Activated CD4-positive, alpha-beta T cell treated with anti-CD3 and anti-CD28 coated beads, Interleukin-2, amount 50 U/mL, for 48 hours (primary cell): ENCODE measurements around the gene PCDH17.

Source experiments
- DNase-seq, 2 experiments: peaks; one replicate each; pipeline ENCODE4 v3.0.0-alpha.2; 2020

The PCDH17 gene

GRCh38 chr13:57740719-57741118 lies 109.2 kb downstream of the PCDH17 start:
- no peak for DNase-seq

DNA sequence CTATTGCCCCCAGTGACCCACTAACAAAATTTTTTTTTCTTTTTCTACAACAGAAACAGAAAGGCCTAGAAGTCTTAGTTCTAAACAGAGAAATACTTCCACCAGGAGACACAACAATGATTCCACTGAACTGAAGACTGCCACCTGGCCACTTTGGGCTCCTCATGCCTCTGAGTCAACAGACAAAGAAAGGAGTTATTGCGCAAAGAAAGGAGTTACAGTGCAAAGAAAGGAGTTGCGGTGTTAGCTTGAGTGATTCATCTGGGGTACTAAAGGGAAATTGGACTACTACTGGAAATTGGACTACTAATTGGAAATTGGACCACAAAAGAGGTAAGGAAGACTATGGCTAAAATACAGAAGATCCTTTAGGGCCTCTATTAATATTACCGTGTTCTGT lies 116.6 kb downstream of the PCDH17 start:
- no peak for DNase-seq

DNA sequence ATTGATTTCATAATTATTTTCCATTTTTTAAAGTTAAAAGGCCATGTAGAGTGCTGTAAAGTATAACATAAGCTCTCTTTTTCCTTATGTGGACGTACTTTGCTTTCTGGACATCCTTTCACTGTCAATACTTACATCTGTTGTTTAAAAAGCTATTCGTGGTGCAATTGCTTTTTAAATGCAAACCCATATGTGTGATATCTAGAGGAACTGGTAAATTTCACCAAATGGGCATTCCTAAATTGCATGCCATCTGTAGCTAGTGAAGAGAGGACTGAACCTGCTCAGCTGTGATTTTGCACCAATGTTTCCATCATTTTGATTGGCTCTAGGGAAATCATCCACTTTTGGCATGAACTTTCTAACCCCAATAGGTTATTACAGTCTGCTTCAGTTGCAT lies 129.4 kb downstream of the PCDH17 start:
- no peak for DNase-seq

GRCh38 chr13:57763689-57764088 lies 132.1 kb downstream of the PCDH17 start:
- no peak for DNase-seq
